Measurements from ENCODE around the gene PLET1. TPM values are rescaled to one million over a fixed set of nuclear protein-coding genes. Genes with fewer than 3 reads are reported as not detected.

PLET1 gene
- total and polyA plus RNA-seq, 2 of the 8 experiments (the other 6 are each of a cell fraction or from before 2014, with no cell fraction given) = not detected

DNA sequence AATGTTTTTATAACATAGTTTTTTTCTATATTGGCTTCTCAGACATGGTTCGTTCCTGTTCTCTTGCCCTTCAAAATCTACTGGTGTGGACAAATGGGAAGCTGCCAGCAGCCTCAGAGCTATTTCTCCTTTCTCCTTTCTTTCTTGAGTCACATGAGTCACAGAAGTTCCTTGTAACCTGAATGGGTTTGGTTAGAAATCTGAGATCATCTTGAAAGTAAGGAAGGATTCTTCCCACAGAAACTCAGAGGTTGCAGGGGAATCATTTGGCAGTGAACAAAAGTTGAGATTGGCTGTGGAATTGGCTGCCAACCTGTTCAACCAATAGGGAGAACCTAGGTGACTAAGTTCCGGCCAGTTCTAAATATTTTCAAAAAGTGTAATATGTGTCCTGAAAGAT, 12.5 kb downstream of the PLET1 start:
- no peaks in the 10 kb centered on the region for H3K27me3 ChIP-seq (replicated peaks in 1 of 4; ENCODE audit: control insufficient read depth in 3 of 4, extremely low read depth in 1 of 4, insufficient read depth in 3 of 4, low read length in 3 of 4)
- no peak overlapping the region for H3K56ac ChIP-seq (replicated peaks; ENCODE audit: insufficient read length, low read depth, low read length)
- no peak overlapping the region for H3K23ac ChIP-seq (ENCODE audit: insufficient read length)
- no peaks in the 10 kb centered on the region for H3K36me3 ChIP-seq (ENCODE audit: control insufficient read depth in 2 of 4, insufficient read depth in 4 of 4, low read length in 3 of 4)
- no peak overlapping the region for H2BK12ac ChIP-seq (ENCODE audit: low read depth, low read length)
- H3K4me3 ChIP-seq (ENCODE audit: extremely low read depth in 1 of 4, insufficient read depth in 2 of 4, low read depth in 3 of 4, low read length in 4 of 4) = no peak overlapping the region
- no peaks in the 10 kb centered on the region for H3K79me1 ChIP-seq (ENCODE audit: low read depth, low read length)
- H3K79me2 ChIP-seq (ENCODE audit: control insufficient read depth in 1 of 2, insufficient read depth in 2 of 2, low read length in 2 of 2) = no peaks in the 10 kb centered on the region
- H3K9me3 ChIP-seq (ENCODE audit: insufficient read depth in 2 of 2, low read depth in 1 of 2, low read length in 1 of 2) = no peaks in the 10 kb centered on the region
- no peak overlapping the region for H4K5ac ChIP-seq (ENCODE audit: insufficient read length, low read depth, low read length)
- no peak overlapping the region for H3K18ac ChIP-seq (ENCODE audit: extremely low read depth, low read length)
- no peaks in the 10 kb centered on the region for H3K23me2 ChIP-seq (ENCODE audit: low read depth, low read length)
- no peak overlapping the region for H3K27ac ChIP-seq (ENCODE audit: low read depth, low read length)
- H3K9ac ChIP-seq (replicated peaks in 1 of 4; ENCODE audit: extremely low read depth in 1 of 4, low read depth in 3 of 4, low read length in 3 of 4) = no peak overlapping the region
- H3K4me1 ChIP-seq (replicated peaks in 1 of 4; ENCODE audit: control insufficient read depth in 3 of 4, insufficient read depth in 4 of 4, low read length in 3 of 4) = no peaks in the 10 kb centered on the region
- no peak overlapping the region for H2BK20ac ChIP-seq (ENCODE audit: low read length)
- no peak for DNase-seq (ENCODE audit: low read depth in 1 of 2, low spot score in 2 of 2)
- H4K91ac ChIP-seq (replicated peaks; ENCODE audit: insufficient read length, low read length) = no peak overlapping the region
- H2AFZ ChIP-seq (ENCODE audit: low read length) = no peak overlapping the region
- 87% methylated on average over 2 of the region's 2 CpGs; no CpG with 5 or more reads in 1 of the 2 experiments for WGBS, 2 experiments (ENCODE audit: extremely low coverage in 1 of 2, insufficient coverage in 1 of 2, insufficient read length in 1 of 2, insufficient replicate concordance in 2 of 2, low coverage in 1 of 2, low lambda C conversion rate in 2 of 2, missing lambda C conversion rate in 1 of 2)
- no peak overlapping the region for H3K14ac ChIP-seq (ENCODE audit: insufficient read length)
- H4K20me1 ChIP-seq (replicated peaks in 1 of 2; ENCODE audit: control insufficient read depth in 1 of 2, insufficient read depth in 2 of 2, low read length in 2 of 2) = no peaks in the 10 kb centered on the region
- H2BK5ac ChIP-seq (ENCODE audit: low read depth, low read length) = no peak overlapping the region
- H2BK120ac ChIP-seq (replicated peaks; ENCODE audit: low read depth, low read length) = no peak overlapping the region
- no peak overlapping the region for H4K8ac ChIP-seq (ENCODE audit: extremely low read depth, insufficient read depth, low read length)
- no peak overlapping the region for H2BK15ac ChIP-seq (ENCODE audit: low read length)
- FAIRE-seq = no peak
- ChIA-PET CTCF (ENCODE audit: partially characterized antibody) (interaction anchor here (0.5 to 1.4 kb wide), 4 partner anchors 26 to 85 kb away, joined by 3 to 5 read pairs (median 3); no protein-coding TSS in a partner anchor), POLR2A (ENCODE audit: partially characterized antibody) (no interaction called here)
- H3K4ac ChIP-seq (replicated peaks; ENCODE audit: insufficient read length, low read depth, low read length) = no peak overlapping the region
- H2AK5ac ChIP-seq (ENCODE audit: low read depth, low read length) = no peak overlapping the region
- H3K4me2 ChIP-seq (ENCODE audit: insufficient read depth in 1 of 2, low read depth in 2 of 2, low read length in 2 of 2) = no peak overlapping the region
- no peak for TF ChIP-seq SP2 (IDR thresholded peaks at IDR 0.05; ENCODE audit: low read length)
- TF ChIP-seq ATF2 (IDR thresholded peaks at IDR 0.05; ENCODE audit: low read length) = no peak
- no peak for TF ChIP-seq POU5F1 (IDR thresholded peaks at IDR 0.05; ENCODE audit: low read depth, low read length)
- no peak for TF ChIP-seq SIN3A (conservative IDR thresholded peaks at IDR 0.05 in 1 of 2, IDR thresholded peaks at IDR 0.05 in 1 of 2; ENCODE audit: low read depth in 1 of 2, low read length in 2 of 2)
- no peak for TF ChIP-seq EGR1 (IDR thresholded peaks at IDR 0.05; ENCODE audit: borderline replicate concordance, low read depth, low read length)
- no peak for TF ChIP-seq RBBP5 (IDR thresholded peaks at IDR 0.05; ENCODE audit: borderline replicate concordance, low read depth, low read length)
- TF ChIP-seq CTCF (IDR thresholded peaks at IDR 0.05; ENCODE audit: control extremely low read depth in 1 of 3, insufficient read depth in 1 of 3, low read depth in 1 of 3, low read length in 3 of 3) = no peak
- TF ChIP-seq E2F6 (IDR thresholded peaks at IDR 0.05) = no peak
- no peak for TF ChIP-seq SRF (IDR thresholded peaks at IDR 0.05; ENCODE audit: low read depth, low read length)
